Activated naive CD4-positive, alpha-beta T cell treated with anti-CD3 and anti-CD28 coated beads for 36 hours (primary cell): ENCODE data around the gene DLG1. TPM values are rescaled to one million over a fixed set of nuclear protein-coding genes. Genes with fewer than 3 reads are reported as not detected.
"Not testable (repeated sequence)": the region's sequence is repeated elsewhere in the genome, so short reads cannot be mapped to it uniquely, and the experiment has no call there.

Experiments used
- CTCF ChIA-PET: fragments of 350-600 bp; sonication (Branson Sonifier 250); formaldehyde crosslinking; loops from one replicate; lab custom pipeline; 2021; ENCODE audit warnings: antibody characterized with exemption; lab: Charles Lee
- DNase-seq: peaks from one replicate; pipeline ENCODE4 v3.0.0-alpha.2; 2020
- H3K27ac Mint-ChIP-seq: one replicate; pipeline ENCODE4 v1.8.0; 2021; ENCODE audit warnings: mild to moderate bottlenecking, mixed read lengths
- H3K27me3 Mint-ChIP-seq: one replicate; pipeline ENCODE4 v1.8.0; 2021; ENCODE audit warnings: low read depth, mixed read lengths
- H3K36me3 Mint-ChIP-seq: one replicate; pipeline ENCODE4 v1.8.0; 2021; ENCODE audit warnings: low read depth, mixed read lengths
- H3K4me1 Mint-ChIP-seq: one replicate; pipeline ENCODE4 v1.8.0; 2021; ENCODE audit warnings: low read depth, mixed read lengths
- H3K4me3 Mint-ChIP-seq: one replicate; pipeline ENCODE4 v1.8.0; 2021; ENCODE audit warnings: mild to moderate bottlenecking, moderate library complexity, mixed read lengths
- H3K9me3 Mint-ChIP-seq: one replicate; pipeline ENCODE4 v1.8.0; 2021; ENCODE audit warnings: mixed read lengths
- intact Hi-C: fragments of 100-400 bp; cut with micrococcal nuclease; formaldehyde crosslinking; loops from one replicate; pipeline ENCODE4 v1.15.1; 2023
- total RNA-seq, 2 experiments: library from RNA; stranded (reverse); gene quantifications; one replicate each; pipeline ENCODE4 v1.2.3, GENCODE V29; 2021

DLG1 gene
- total RNA-seq, 2 experiments from 2014 or later, result 51.9 to 55.2 TPM

GRCh38 chr3:197093871-197094270, 204.5 kb downstream of the DLG1 start:
- Mint-ChIP-seq H3K9me3 (no peaks in the 10 kb centered on the region), H3K27me3 (no peaks in the 10 kb centered on the region), H3K4me3 (no peak overlapping the region), H3K4me1 (peaks cover 4% of the 10 kb centered on the region), H3K27ac (no peak overlapping the region), H3K36me3 (peaks cover 12% of the 10 kb centered on the region)
- no peak for DNase-seq
- intact Hi-C loops, result no loop called here
- CTCF ChIA-PET, result interaction anchor here (0.6 kb wide), 1 partner anchor 538 kb away, joined by 3 read pairs; no protein-coding TSS in a partner anchor

- Mint-ChIP-seq H3K36me3 (peaks cover 7% of the 10 kb centered on the region), H3K4me3 (no peak overlapping the region), H3K9me3 (no peaks in the 10 kb centered on the region), H3K27me3 (no peaks in the 10 kb centered on the region), H3K4me1 (peaks cover 16% of the 10 kb centered on the region), H3K27ac (no peak overlapping the region)
- no peak for DNase-seq
- CTCF ChIA-PET, result interaction anchor here (0.6 to 1.0 kb wide), 2 partner anchors 11 to 361 kb away, joined by 3 to 6 read pairs; no protein-coding TSS in a partner anchor
- intact Hi-C loops, result loop anchor here (5.0 kb wide), 1 partner anchor 34 kb away; no protein-coding TSS in a partner anchor
These were observed 210.0 kb downstream of the DLG1 start for GRCh38 chr3:197088370-197088769.

- peaks cover 6% of the 10 kb centered on the region for H3K36me3 Mint-ChIP-seq
- H3K4me1 Mint-ChIP-seq, result peaks cover 18% of the 10 kb centered on the region
- CTCF ChIA-PET, result no interaction called here
- intact Hi-C loops, result loop anchor here (5.0 kb wide), 1 partner anchor 37 kb away; no protein-coding TSS in a partner anchor
- H3K27me3 Mint-ChIP-seq, result no peaks in the 10 kb centered on the region
- DNase-seq, result no peak
- no peaks in the 10 kb centered on the region for H3K9me3 Mint-ChIP-seq
- H3K4me3 Mint-ChIP-seq, result no peak overlapping the region
- no peak overlapping the region for H3K27ac Mint-ChIP-seq
These were observed 213.3 kb downstream of the DLG1 start for GRCh38 chr3:197085137-197085536.

GRCh38 chr3:197083486-197083885, 214.9 kb downstream of the DLG1 start:
- peak; percentile 63 for DNase-seq
- H3K36me3 Mint-ChIP-seq, result peaks cover 6% of the 10 kb centered on the region
- no peak overlapping the region for H3K27ac Mint-ChIP-seq
- no peaks in the 10 kb centered on the region for H3K27me3 Mint-ChIP-seq
- no peak overlapping the region for H3K4me3 Mint-ChIP-seq
- CTCF ChIA-PET, result interaction anchor here (1.2 kb wide), 1 partner anchor 105 kb away, joined by 4 read pairs; no protein-coding TSS in a partner anchor
- peaks cover 14% of the 10 kb centered on the region for H3K4me1 Mint-ChIP-seq
- intact Hi-C loops, result no loop called here
- no peaks in the 10 kb centered on the region for H3K9me3 Mint-ChIP-seq

- no peak for DNase-seq
- Mint-ChIP-seq H3K4me1 (peaks cover 14% of the 10 kb centered on the region), H3K4me3 (no peak overlapping the region), H3K9me3 (no peaks in the 10 kb centered on the region), H3K27me3 (no peaks in the 10 kb centered on the region), H3K27ac (no peak overlapping the region), H3K36me3 (peaks cover 6% of the 10 kb centered on the region)
- CTCF ChIA-PET, result interaction anchor here (0.7 kb wide), 1 partner anchor 63 kb away, joined by 3 read pairs; no protein-coding TSS in a partner anchor
- intact Hi-C loops, result no loop called here
These were observed 215.5 kb downstream of the DLG1 start for GRCh38 chr3:197082871-197083270.

GRCh38 chr3:197080344-197080743, 218.1 kb downstream of the DLG1 start:
- peaks cover 12% of the 10 kb centered on the region for H3K4me1 Mint-ChIP-seq
- intact Hi-C loops, result no loop called here
- no peaks in the 10 kb centered on the region for H3K27me3 Mint-ChIP-seq
- no peak for DNase-seq
- peaks cover 6% of the 10 kb centered on the region for H3K36me3 Mint-ChIP-seq
- H3K27ac Mint-ChIP-seq, result no peak overlapping the region
- H3K9me3 Mint-ChIP-seq, result no peaks in the 10 kb centered on the region
- H3K4me3 Mint-ChIP-seq, result no peak overlapping the region
- CTCF ChIA-PET, result interaction anchor here (0.6 kb wide), 1 partner anchor 781 kb away, joined by 3 read pairs; no protein-coding TSS in a partner anchor

GRCh38 chr3:197076415-197076814, 222.0 kb downstream of the DLG1 start:
- Mint-ChIP-seq H3K36me3 (no peaks in the 10 kb centered on the region), H3K4me3 (no peak overlapping the region), H3K27me3 (no peaks in the 10 kb centered on the region), H3K9me3 (no peaks in the 10 kb centered on the region), H3K27ac (no peak overlapping the region), H3K4me1 (no peaks in the 10 kb centered on the region)
- CTCF ChIA-PET, result no interaction called here
- intact Hi-C loops, result loop anchor here (2.0 kb wide), 1 partner anchor 24 kb away; no protein-coding TSS in a partner anchor
- DNase-seq, result no peak

GRCh38 chr3:197068077-197068476, 230.3 kb downstream of the DLG1 start:
- Mint-ChIP-seq H3K27ac (no peak overlapping the region), H3K36me3 (peaks cover 7% of the 10 kb centered on the region), H3K4me3 (no peak overlapping the region), H3K4me1 (no peaks in the 10 kb centered on the region), H3K27me3 (no peaks in the 10 kb centered on the region), H3K9me3 (no peaks in the 10 kb centered on the region)
- intact Hi-C loops, result no loop called here
- CTCF ChIA-PET, result interaction anchor here (0.5 to 1.2 kb wide), 2 partner anchors 38 to 86 kb away, joined by 3 to 6 read pairs; partner anchors contain the start of gene MELTF
- DNase-seq, result no peak

GRCh38 chr3:197064771-197065170, 233.6 kb downstream of the DLG1 start:
- CTCF ChIA-PET, result no interaction called here
- H3K27ac Mint-ChIP-seq, result no peak overlapping the region
- no peak for DNase-seq
- no peaks in the 10 kb centered on the region for H3K9me3 Mint-ChIP-seq
- no peak overlapping the region for H3K4me3 Mint-ChIP-seq
- intact Hi-C loops, result no loop called here
- no peaks in the 10 kb centered on the region for H3K4me1 Mint-ChIP-seq
- H3K36me3 Mint-ChIP-seq, result peaks cover 17% of the 10 kb centered on the region
- H3K27me3 Mint-ChIP-seq, result no peaks in the 10 kb centered on the region

GRCh38 chr3:197062446-197062845, 236.0 kb downstream of the DLG1 start:
- H3K27ac Mint-ChIP-seq, result no peak overlapping the region
- H3K27me3 Mint-ChIP-seq, result no peaks in the 10 kb centered on the region
- no peaks in the 10 kb centered on the region for H3K4me1 Mint-ChIP-seq
- CTCF ChIA-PET, result no interaction called here
- no peak overlapping the region for H3K4me3 Mint-ChIP-seq
- no peaks in the 10 kb centered on the region for H3K9me3 Mint-ChIP-seq
- intact Hi-C loops, result no loop called here
- peaks cover 31% of the 10 kb centered on the region for H3K36me3 Mint-ChIP-seq
- DNase-seq, result no peak

GRCh38 chr3:197051637-197052036, 246.8 kb downstream of the DLG1 start:
- H3K27me3 Mint-ChIP-seq, H3K4me3 Mint-ChIP-seq, H3K9me3 Mint-ChIP-seq, CTCF ChIA-PET, DNase-seq: not testable (repeated sequence)
- peaks cover 16% of the 10 kb centered on the region for H3K4me1 Mint-ChIP-seq
- intact Hi-C loops, result loop anchor here (2.0 kb wide), 1 partner anchor 25 kb away; no protein-coding TSS in a partner anchor
- peak overlapping the region; percentile 68 for H3K27ac Mint-ChIP-seq
- peaks cover 20% of the 10 kb centered on the region for H3K36me3 Mint-ChIP-seq

GRCh38 chr3:197050511-197050910, 247.9 kb downstream of the DLG1 start:
- H3K36me3 Mint-ChIP-seq, result peaks cover 25% of the 10 kb centered on the region
- no peaks in the 10 kb centered on the region for H3K27me3 Mint-ChIP-seq
- H3K4me1 Mint-ChIP-seq, result peaks cover 16% of the 10 kb centered on the region
- intact Hi-C loops, result no loop called here
- no peaks in the 10 kb centered on the region for H3K9me3 Mint-ChIP-seq
- DNase-seq, result no peak
- H3K4me3 Mint-ChIP-seq, result no peak overlapping the region
- H3K27ac Mint-ChIP-seq, result no peak overlapping the region
- CTCF ChIA-PET, result no interaction called here

GRCh38 chr3:197042539-197042938, 255.9 kb downstream of the DLG1 start:
- no peak for DNase-seq
- H3K36me3 Mint-ChIP-seq, result peaks cover 7% of the 10 kb centered on the region
- no peaks in the 10 kb centered on the region for H3K9me3 Mint-ChIP-seq
- no peaks in the 10 kb centered on the region for H3K27me3 Mint-ChIP-seq
- H3K4me1 Mint-ChIP-seq, result no peaks in the 10 kb centered on the region
- no peak overlapping the region for H3K4me3 Mint-ChIP-seq
- H3K27ac Mint-ChIP-seq, result no peak overlapping the region
- intact Hi-C loops, result no loop called here
- CTCF ChIA-PET, result interaction anchor here (3.5 kb wide), 1 partner anchor 13 kb away, joined by 14 read pairs; the partner anchor contains the start of gene MELTF
